H9 (cell line): ENCODE data around the gene TIMM8B. TPM values are rescaled to one million over a fixed set of nuclear protein-coding genes. Genes with fewer than 3 reads are reported as not detected.

ENCODE experiments used
- DNase-seq: peaks from one replicate; pipeline ENCODE4 v3.0.0-alpha.2; 2017
- H2AFZ ChIP-seq: one replicate; pipeline ENCODE4 v1.6.1; 2013; ENCODE audit warnings: mild to moderate bottlenecking, low read length, control low read depth, moderate library complexity
- H2AK5ac ChIP-seq: 2 replicates; pipeline ENCODE4 v1.6.1; 2013; ENCODE audit warnings: low read length, control low read depth, mixed read lengths; ENCODE audit not compliant: insufficient read length
- H2BK120ac ChIP-seq: one replicate; pipeline ENCODE4 v1.6.1; 2013; ENCODE audit warnings: low read depth, mild to moderate bottlenecking, low read length, control low read depth, inconsistent platforms; ENCODE audit not compliant: poor library complexity, severe bottlenecking
- H2BK12ac ChIP-seq: 2 replicates; pipeline ENCODE4 v1.6.1; 2013; ENCODE audit warnings: low read length, control low read depth, mixed read lengths, low read depth; ENCODE audit not compliant: insufficient read length
- H2BK15ac ChIP-seq: 2 replicates; pipeline ENCODE4 v1.6.1; 2013; ENCODE audit warnings: low read depth, low read length, control low read depth
- H2BK20ac ChIP-seq: one replicate; pipeline ENCODE4 v1.6.1; 2013; ENCODE audit warnings: low read depth, mild to moderate bottlenecking, low read length, control low read depth, inconsistent platforms; ENCODE audit not compliant: poor library complexity, severe bottlenecking
- H2BK5ac ChIP-seq: 2 replicates; pipeline ENCODE4 v1.6.1; 2013; ENCODE audit warnings: low read length, control low read depth, mixed read lengths; ENCODE audit not compliant: insufficient read length
- H3K14ac ChIP-seq: 2 replicates; pipeline ENCODE4 v1.6.1; 2013; ENCODE audit warnings: low read length, control low read depth; ENCODE audit not compliant: insufficient read depth
- H3K18ac ChIP-seq: 2 replicates; pipeline ENCODE4 v1.6.1; 2013; ENCODE audit warnings: low read depth, mild to moderate bottlenecking, mixed read lengths, low read length, control low read depth; ENCODE audit not compliant: insufficient read length
- H3K23ac ChIP-seq: 2 replicates; pipeline ENCODE4 v1.6.1; 2013; ENCODE audit warnings: low read length, control low read depth, mixed read lengths, low read depth; ENCODE audit not compliant: insufficient read length
- H3K23me2 ChIP-seq: 2 replicates; pipeline ENCODE4 v1.6.1; 2013; ENCODE audit warnings: low read depth, mild to moderate bottlenecking, mixed read lengths, low read length, control low read depth; ENCODE audit not compliant: insufficient read length, poor library complexity, severe bottlenecking
- H3K27ac ChIP-seq: 2 replicates; pipeline ENCODE4 v1.5.1; 2013; ENCODE audit warnings: low read length, control low read depth, mixed read lengths, low read depth; ENCODE audit not compliant: insufficient read length
- H3K27me3 ChIP-seq: 2 replicates; pipeline ENCODE4 v1.6.1; 2013; ENCODE audit warnings: low read length, control low read depth, inconsistent platforms; ENCODE audit not compliant: insufficient read depth
- H3K4ac ChIP-seq: 2 replicates; pipeline ENCODE4 v1.6.1; 2013; ENCODE audit warnings: low read depth, mild to moderate bottlenecking, control low read depth, inconsistent platforms, low read length, moderate library complexity
- H3K4me1 ChIP-seq: 2 replicates; pipeline ENCODE4 v1.6.1; 2013; ENCODE audit warnings: low read length, control low read depth, inconsistent platforms; ENCODE audit not compliant: insufficient read depth
- H3K4me2 ChIP-seq: 2 replicates; pipeline ENCODE4 v1.6.1; 2013; ENCODE audit warnings: low read length, control low read depth, mixed read lengths; ENCODE audit not compliant: insufficient read length, insufficient read depth
- H3K56ac ChIP-seq: 2 replicates; pipeline ENCODE4 v1.6.1; 2013; ENCODE audit warnings: low read depth, mild to moderate bottlenecking, mixed read lengths, low read length, control low read depth; ENCODE audit not compliant: insufficient read length
- H3K79me1 ChIP-seq: 2 replicates; pipeline ENCODE4 v1.6.1; 2013; ENCODE audit warnings: low read depth, mild to moderate bottlenecking, moderate library complexity, low read length, control low read depth, inconsistent platforms; ENCODE audit not compliant: insufficient read depth, poor library complexity, severe bottlenecking
- H3K79me2 ChIP-seq: 2 replicates; pipeline ENCODE4 v1.6.1; 2013; ENCODE audit warnings: low read length, control low read depth, inconsistent platforms; ENCODE audit not compliant: insufficient read depth
- H3K9ac ChIP-seq: 2 replicates; pipeline ENCODE4 v1.6.1; 2013; ENCODE audit warnings: low read length, control low read depth, mixed read lengths; ENCODE audit not compliant: insufficient read length; ENCODE audit errors: extremely low read depth
- H3K9me3 ChIP-seq: one replicate; pipeline ENCODE4 v1.6.1; 2013; ENCODE audit warnings: low read depth, low read length, inconsistent platforms; ENCODE audit not compliant: control insufficient read depth
- H3T11ph ChIP-seq: one replicate; pipeline ENCODE4 v1.6.1; 2013; ENCODE audit warnings: mild to moderate bottlenecking, low read length, control low read depth, inconsistent platforms
- H4K20me1 ChIP-seq: one replicate; pipeline ENCODE4 v1.6.1; 2013; ENCODE audit not compliant: control insufficient read depth, insufficient read length, insufficient read depth
- H4K5ac ChIP-seq: 2 replicates; pipeline ENCODE4 v1.6.1; 2013; ENCODE audit warnings: low read depth, mild to moderate bottlenecking, mixed read lengths, low read length, control low read depth; ENCODE audit not compliant: insufficient read length
- H4K8ac ChIP-seq: replicated peaks from 2 replicates; pipeline ENCODE4 v1.6.1; 2013; ENCODE audit warnings: low read length, control low read depth, mixed read lengths, low read depth; ENCODE audit not compliant: insufficient read length
- H4K91ac ChIP-seq: 2 replicates; pipeline ENCODE4 v1.6.1; 2013; ENCODE audit warnings: low read depth, mild to moderate bottlenecking, moderate library complexity, mixed read lengths, low read length, control low read depth; ENCODE audit not compliant: insufficient read length
- H3K27ac Mint-ChIP-seq, 3 experiments: 2 replicates in 2 of 3; 3 replicates in 1 of 3; pipeline ENCODE4 v1.8.0; 2020 to 2021; ENCODE audit warnings: mixed read lengths in 3 of 3, mild to moderate bottlenecking in 1 of 3, moderate library complexity in 1 of 3
- H3K27me3 Mint-ChIP-seq: 2 replicates; pipeline ENCODE4 v1.8.0; 2021; ENCODE audit warnings: low read depth, mild to moderate bottlenecking, moderate library complexity, mixed read lengths
- H3K36me3 Mint-ChIP-seq, 3 experiments: 2 replicates in 2 of 3; 3 replicates in 1 of 3; pipeline ENCODE4 v1.8.0; 2020 to 2021; ENCODE audit warnings: low read depth in 3 of 3, mixed read lengths in 3 of 3; ENCODE audit not compliant: insufficient read depth in 1 of 3
- H3K4me1 Mint-ChIP-seq, 2 experiments: 2 replicates each; pipeline ENCODE4 v1.8.0; 2020; ENCODE audit warnings: mixed read lengths in 2 of 2
- H3K4me3 Mint-ChIP-seq, 2 experiments: 2 replicates in 1 of 2; 3 replicates in 1 of 2; pipeline ENCODE4 v1.8.0; 2020 to 2021; ENCODE audit warnings: mild to moderate bottlenecking in 2 of 2, mixed read lengths in 2 of 2, moderate library complexity in 1 of 2
- H3K9me3 Mint-ChIP-seq, 2 experiments: 2 replicates in 1 of 2; 3 replicates in 1 of 2; pipeline ENCODE4 v1.8.0; 2020; ENCODE audit warnings: mild to moderate bottlenecking in 2 of 2, mixed read lengths in 2 of 2, moderate library complexity in 1 of 2
- WGBS: extraction: QIAGEN DNeasy Blood & Tissue Kit; methylation state at CpG from one replicate; pipeline ENCODE4 v1.1.7; 2013; ENCODE audit warnings: missing lambda C conversion rate, low lambda C conversion rate, mixed read lengths; ENCODE audit not compliant: insufficient read length; ENCODE audit errors: extremely low coverage; 5-methylcytosine and 5-hydroxymethylcytosine counted together
- total RNA-seq: library from RNA; stranded (reverse); gene quantifications from 2 replicates; pipeline ENCODE4 v1.2.1, GENCODE V29; 2021
- TF ChIP-seq, protein P1 (sequence below): fragments of 200-600 bp; sonication (generic); conservative IDR thresholded peaks from 3 replicates; pipeline ENCODE4 v1.8.0; 2021; ENCODE audit warnings: antibody characterized with exemption, mild to moderate bottlenecking

Gene TIMM8B
- total RNA-seq, 1 experiment from 2014 or later: 84.4 TPM

DNA sequence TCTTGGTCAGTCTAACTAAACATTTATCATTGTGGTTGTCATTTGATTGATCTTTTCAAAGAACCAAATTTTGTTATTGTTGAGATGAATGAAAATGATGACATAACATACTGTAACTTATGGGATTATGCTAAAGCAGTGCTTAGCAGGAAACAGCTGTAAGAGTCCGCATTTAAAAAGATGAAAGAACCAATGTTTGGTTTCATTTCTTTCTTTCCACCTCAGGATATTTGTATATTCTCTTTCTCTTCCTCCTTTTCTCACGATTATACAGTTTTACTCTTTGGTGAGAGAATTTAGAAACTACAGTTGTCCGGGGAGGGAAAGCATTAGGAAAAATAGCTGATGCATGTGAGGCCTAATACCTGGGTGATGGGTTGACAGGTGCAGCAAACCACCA, 35.8 kb downstream of the TIMM8B start:
- H2BK120ac ChIP-seq: no peak overlapping the region
- no peaks in the 10 kb centered on the region for H3K79me1 ChIP-seq
- no peaks in the 10 kb centered on the region for H3K79me2 ChIP-seq
- no peak overlapping the region for H4K8ac ChIP-seq
- H2AK5ac ChIP-seq: no peak overlapping the region
- no CpG with 5 or more reads among the region's 3 CpGs for WGBS
- H3K4me2 ChIP-seq: no peak overlapping the region
- H2BK15ac ChIP-seq: no peak overlapping the region
- no peak overlapping the region for H2BK12ac ChIP-seq
- no peaks in the 10 kb centered on the region for H3K4me1 ChIP-seq
- H4K91ac ChIP-seq: no peak overlapping the region
- H3K27me3 ChIP-seq: no peaks in the 10 kb centered on the region
- no peak overlapping the region for H2BK20ac ChIP-seq
- Mint-ChIP-seq H3K4me1 (no peaks in the 10 kb centered on the region), H3K36me3 (peaks cover 49 to 84% (median 83%) of the 10 kb centered on the region in 3 experiments), H3K4me3 (no peak overlapping the region), H3K27ac (no peak overlapping the region), H3K27me3 (no peaks in the 10 kb centered on the region), H3K9me3 (no peaks in the 10 kb centered on the region)
- H3T11ph ChIP-seq: no peak overlapping the region
- no peak for DNase-seq
- no peak overlapping the region for H4K5ac ChIP-seq
- TF ChIP-seq, protein P1, sequence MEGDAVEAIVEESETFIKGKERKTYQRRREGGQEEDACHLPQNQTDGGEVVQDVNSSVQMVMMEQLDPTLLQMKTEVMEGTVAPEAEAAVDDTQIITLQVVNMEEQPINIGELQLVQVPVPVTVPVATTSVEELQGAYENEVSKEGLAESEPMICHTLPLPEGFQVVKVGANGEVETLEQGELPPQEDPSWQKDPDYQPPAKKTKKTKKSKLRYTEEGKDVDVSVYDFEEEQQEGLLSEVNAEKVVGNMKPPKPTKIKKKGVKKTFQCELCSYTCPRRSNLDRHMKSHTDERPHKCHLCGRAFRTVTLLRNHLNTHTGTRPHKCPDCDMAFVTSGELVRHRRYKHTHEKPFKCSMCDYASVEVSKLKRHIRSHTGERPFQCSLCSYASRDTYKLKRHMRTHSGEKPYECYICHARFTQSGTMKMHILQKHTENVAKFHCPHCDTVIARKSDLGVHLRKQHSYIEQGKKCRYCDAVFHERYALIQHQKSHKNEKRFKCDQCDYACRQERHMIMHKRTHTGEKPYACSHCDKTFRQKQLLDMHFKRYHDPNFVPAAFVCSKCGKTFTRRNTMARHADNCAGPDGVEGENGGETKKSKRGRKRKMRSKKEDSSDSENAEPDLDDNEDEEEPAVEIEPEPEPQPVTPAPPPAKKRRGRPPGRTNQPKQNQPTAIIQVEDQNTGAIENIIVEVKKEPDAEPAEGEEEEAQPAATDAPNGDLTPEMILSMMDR: no peak
- H3K27ac ChIP-seq: no peak overlapping the region
- H3K18ac ChIP-seq: no peak overlapping the region
- no peak overlapping the region for H2BK5ac ChIP-seq
- H3K4ac ChIP-seq: no peak overlapping the region
- no peaks in the 10 kb centered on the region for H4K20me1 ChIP-seq
- no peak overlapping the region for H3K23ac ChIP-seq
- H3K23me2 ChIP-seq: no peaks in the 10 kb centered on the region
- H3K9me3 ChIP-seq: no peaks in the 10 kb centered on the region
- no peak overlapping the region for H3K9ac ChIP-seq
- no peak overlapping the region for H3K14ac ChIP-seq
- no peak overlapping the region for H2AFZ ChIP-seq
- no peak overlapping the region for H3K56ac ChIP-seq
